HG03432 (cell line): ENCODE measurements around the gene EPX.

Experiments used
- ATAC-seq: cut with Tn5 transposase; IDR thresholded peaks from one replicate; pipeline ENCODE4 v1.9.1; 2021; ENCODE audit warnings: mild to moderate bottlenecking, moderate library complexity; ENCODE audit not compliant: unreplicated experiment

Gene EPX

GRCh38 chr17:58184986-58185761 lies 7.4 kb upstream of the EPX start:
- ATAC-seq = no peak

DNA sequence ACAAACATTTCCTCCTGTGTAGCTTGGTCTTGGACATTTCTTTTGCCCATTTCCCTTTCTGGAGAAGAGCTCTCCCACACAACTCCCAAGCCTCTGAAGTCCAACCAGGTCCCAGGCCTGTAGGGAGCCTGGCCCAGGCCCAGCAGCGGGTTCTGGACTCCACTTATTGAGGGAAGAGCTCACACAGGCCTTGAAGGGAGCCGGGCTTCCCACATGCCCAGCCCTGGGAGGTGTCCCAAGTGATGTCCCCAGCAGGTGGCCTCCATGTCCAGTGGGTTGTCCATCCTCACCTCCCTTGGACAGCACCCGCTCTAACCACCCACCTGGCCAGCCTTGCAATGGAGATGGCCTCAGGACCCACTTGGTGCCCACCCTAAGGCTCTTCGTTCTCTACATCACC lies 5.9 kb upstream of the EPX start:
- ATAC-seq = no peak

DNA sequence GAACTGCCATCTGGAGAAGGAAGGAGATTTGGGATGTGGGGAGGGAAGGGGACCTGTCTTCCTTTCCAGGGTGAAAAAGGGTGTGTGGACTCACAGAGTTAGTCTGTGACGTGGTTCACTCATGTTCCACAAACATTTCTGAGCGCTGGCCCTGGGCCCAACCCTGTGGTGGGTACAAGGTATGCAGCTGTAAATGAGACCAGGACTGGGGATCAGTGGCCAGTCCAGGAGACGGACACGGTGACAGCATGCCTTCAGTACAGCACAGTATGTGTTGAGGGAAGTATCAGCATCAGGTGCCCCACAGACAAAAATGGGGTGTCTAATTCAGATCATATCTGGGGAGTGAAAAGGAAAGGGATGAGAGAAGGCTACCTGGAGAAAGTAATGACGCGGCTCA lies 5.5 kb upstream of the EPX start:
- ATAC-seq = no peak

DNA sequence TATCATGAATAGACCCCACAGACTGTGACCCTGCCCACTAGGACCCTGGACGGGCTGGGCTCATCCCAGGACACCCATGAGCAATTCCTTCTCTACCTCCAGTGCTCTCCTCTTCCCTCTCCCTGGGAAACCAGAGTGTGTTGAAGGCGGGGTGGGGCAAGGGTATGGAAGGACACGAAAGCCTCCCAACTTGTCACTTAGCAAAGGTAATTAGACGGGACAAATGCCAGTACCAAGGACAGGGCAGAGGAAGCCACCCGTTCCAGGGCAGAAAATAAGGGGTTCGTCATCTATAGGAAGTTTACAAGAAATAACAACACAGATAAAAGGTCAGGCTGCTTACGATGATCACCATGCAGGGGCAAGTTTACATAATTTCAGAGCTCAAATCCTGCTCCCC lies 4.9 kb upstream of the EPX start:
- ATAC-seq = no peak

DNA sequence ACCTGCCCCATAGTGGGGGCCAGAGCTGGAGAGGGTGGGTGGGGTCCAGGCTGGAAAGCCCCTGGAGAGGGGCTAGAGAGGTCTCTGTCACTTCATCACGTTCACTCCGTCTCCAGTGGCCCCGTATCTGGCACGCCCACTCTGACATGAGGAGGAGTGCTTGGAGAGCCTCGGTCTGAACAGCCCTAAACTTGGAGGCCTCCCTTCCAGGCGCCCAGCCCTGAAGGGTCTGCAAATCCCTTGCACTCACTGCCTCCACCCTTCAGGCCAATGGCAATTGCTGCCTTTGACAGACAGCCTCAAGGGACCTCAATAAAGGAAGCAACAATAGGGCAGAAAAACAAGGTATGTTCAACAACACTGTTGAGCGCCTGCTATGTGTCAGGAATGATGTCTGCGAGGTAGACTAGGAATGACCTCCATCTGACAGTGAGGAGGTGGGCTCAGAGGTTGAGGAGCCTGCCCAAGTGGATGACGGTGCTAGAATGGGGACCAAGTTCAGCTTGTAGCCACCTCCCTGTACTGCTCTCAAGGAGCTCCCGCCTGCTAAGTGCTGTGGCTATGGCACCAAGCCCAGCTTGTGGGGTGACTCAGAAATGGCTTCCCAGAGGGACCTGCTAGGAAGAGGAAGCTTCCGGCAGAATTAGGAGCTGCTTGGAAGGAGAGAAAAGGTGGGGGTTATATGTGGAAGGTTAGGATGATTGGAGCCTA lies 2.9 kb upstream of the EPX start:
- no peak for ATAC-seq

DNA sequence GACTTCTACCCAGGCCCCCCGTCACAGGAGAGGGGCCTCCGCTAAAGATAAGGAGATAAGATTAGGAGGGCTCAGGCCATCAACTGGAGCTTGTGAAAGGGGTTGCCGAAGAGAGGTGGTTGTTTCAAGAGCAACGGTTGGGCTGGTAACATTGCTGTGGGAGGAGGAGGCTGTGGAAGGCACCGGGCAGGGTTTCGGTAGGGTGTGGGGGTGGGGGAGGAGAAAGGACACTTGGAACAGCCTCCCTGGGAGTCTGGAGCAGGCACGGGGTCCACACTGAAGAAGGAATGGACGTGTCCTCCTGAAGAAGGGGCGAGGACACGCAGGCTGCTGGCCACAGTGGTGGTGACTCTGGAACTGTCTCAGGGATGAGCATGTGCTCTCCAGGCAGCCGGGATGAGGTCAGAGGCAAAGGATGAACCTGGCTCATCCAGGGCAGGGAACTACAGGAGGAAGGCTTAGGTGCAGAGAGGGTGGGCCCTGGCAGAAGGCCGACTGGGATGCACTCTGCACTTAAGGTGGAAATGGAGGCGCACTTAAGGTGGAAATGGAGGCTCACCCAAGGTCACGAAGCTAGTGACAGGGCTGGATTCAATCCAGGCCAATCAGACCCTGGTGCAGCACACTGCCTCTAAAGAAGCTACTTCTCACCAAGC lies 1.2 kb upstream of the EPX start:
- no peak for ATAC-seq

DNA sequence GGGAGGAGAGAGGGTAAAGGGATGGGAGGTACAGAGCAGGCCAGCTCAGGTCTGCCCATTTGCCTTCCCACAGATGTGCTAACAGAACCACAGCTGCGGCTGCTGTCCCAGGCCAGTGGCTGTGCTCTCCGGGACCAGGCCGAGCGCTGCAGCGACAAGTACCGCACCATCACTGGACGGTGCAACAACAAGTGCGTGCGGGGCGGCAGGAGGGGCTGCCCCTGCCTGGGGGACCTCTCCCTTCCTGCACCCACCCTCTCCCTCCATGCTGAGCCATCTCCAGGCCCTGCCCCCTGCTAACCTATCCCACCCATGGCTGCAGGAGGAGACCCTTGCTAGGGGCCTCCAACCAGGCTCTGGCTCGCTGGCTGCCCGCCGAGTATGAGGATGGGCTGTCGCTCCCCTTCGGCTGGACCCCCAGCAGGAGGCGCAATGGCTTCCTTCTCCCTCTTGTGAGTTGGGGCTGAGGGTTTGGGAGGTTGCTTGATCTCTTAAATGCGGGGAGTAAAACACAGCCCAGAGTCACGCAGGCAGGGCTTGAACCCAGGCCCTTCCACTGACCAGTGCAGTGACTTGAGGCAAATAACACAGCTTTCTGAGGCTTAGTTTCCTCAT lies 1.2 kb downstream of the EPX start:
- ATAC-seq = no peak

DNA sequence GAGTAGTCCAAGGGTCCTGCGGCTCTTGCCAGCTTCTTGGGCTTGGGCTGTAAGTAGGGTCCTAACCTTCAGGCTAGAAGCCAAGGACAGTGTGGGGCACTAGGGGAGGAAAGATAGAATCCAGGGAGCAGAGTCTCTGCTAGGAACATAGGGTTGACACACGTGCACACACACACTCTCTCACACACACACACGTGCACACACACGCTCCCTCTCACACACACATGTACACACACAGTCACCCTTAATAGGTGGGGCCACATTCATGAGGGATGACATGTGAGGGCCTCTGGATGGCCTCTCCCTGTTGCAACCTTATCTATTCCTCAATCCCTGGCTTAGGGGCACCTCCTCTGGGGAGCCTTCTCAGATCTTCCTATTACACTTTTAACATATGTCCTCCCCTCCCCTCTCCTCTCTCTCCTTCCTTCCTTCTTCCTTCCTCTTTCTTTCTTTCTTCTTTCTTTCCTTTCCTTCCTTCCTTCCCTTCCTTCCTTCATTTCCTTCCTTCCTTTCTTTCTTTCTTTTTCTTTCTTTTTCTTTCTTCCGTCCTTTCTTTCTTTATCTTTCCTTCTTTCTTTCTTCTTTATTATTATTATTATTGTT lies 3.1 kb downstream of the EPX start:
- ATAC-seq = no peak

DNA sequence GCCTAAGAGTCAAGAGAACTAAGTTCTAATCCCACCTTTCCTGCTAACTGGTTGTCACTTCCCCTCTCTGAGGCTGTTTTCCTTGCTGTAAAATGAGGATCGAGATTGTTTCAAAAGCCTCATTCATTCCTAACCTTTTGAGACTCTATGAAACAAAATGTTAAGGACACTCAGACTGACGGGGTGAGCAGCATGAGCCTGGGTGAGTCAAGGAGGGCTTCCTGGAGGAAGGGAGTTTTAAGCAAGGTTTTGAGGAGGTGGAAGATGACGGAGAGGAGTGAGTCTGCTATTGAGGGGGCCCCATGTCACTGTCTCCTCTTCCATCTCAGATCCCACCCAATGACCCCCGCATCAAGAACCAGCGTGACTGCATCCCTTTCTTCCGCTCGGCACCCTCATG lies 4.1 kb downstream of the EPX start:
- no peak for ATAC-seq

- ATAC-seq = no peak
Measured at GRCh38 chr17:58200024-58200633, 7.6 kb downstream of the EPX start.

DNA sequence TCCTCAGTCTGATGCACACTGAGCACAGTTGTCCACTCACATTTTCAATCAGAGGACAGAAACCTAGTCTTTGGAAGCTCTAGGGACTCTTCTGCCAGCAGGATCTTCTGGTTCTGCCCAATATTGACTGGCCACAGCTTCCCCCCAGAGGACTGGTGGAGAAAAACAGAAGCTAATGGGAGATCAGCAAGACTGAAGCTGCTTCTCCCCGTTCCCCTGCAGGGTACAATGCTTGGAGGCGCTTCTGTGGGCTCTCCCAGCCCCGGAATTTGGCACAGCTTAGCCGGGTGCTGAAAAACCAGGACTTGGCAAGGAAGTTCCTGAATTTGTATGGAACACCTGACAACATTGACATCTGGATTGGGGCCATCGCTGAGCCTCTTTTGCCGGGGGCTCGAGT lies 10.3 kb downstream of the EPX start:
- ATAC-seq = no peak

GRCh38 chr17:58204796-58205195 lies 12.3 kb downstream of the EPX start:
- ATAC-seq = no peak

DNA sequence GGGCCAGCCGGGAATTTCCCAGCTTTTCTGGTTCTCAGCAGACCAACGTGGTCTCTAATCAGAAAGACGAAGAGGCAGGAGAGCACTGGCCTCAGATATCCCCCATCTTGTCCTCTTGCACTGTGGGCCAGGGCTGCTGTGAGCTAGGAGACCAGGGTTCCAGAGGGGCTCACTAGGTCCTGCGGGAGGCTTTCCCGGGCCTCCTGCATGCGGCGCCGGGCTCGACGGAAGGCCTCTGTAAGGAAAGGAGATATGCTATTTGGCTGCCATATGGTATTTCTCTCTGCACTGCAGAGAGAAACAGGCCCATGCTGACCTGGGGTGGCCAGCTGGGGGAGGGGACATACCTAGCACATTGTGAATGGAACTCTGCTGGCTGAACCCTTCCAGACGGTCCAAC lies 13.4 kb downstream of the EPX start:
- no peak for ATAC-seq

- ATAC-seq = no peak
Measured at GRCh38 chr17:58207451-58207850, 14.9 kb downstream of the EPX start.

DNA sequence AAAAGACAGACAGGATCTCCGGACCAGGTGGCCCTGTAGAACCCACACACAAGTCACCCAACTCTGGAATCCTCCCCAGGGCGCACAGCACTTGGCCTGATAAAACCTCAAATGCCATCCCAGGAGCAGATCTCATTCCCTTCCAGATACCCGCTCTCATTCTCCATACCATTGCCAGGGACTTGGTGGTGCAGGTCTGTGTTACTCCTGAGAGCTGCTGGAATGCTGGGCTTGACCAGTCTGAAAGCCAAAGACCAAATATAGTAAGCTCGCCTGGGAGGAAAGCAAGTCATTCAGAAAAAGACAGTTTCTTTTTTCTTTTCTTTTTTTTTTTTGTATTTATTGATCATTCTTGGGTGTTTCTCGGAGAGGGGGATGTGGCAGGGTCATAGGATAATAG lies 15.8 kb downstream of the EPX start:
- ATAC-seq = no peak

- no peak for ATAC-seq
Measured at GRCh38 chr17:58210922-58211321, 18.4 kb downstream of the EPX start.

DNA sequence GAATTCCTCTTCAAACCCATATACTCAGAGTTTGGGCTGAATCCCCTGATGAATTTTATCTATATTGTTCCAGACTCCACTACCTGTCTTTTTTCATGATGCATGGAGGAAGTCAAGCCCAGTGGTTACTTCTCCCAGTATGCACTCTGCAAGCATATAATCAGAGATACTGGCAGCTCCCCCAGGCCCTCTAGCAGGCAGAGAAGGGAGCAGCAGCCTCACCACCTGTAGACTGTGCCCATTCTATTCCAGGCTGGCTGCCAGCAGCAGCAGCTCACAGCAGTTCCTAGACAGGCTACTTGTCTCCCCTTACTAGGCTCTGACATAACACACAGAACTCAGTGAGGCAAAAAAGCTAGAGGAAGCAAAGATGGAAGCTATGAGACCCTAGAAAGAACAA lies 23.2 kb downstream of the EPX start:
- ATAC-seq = no peak

- ATAC-seq = no peak
Measured at GRCh38 chr17:58217766-58218165, 25.2 kb downstream of the EPX start.

DNA sequence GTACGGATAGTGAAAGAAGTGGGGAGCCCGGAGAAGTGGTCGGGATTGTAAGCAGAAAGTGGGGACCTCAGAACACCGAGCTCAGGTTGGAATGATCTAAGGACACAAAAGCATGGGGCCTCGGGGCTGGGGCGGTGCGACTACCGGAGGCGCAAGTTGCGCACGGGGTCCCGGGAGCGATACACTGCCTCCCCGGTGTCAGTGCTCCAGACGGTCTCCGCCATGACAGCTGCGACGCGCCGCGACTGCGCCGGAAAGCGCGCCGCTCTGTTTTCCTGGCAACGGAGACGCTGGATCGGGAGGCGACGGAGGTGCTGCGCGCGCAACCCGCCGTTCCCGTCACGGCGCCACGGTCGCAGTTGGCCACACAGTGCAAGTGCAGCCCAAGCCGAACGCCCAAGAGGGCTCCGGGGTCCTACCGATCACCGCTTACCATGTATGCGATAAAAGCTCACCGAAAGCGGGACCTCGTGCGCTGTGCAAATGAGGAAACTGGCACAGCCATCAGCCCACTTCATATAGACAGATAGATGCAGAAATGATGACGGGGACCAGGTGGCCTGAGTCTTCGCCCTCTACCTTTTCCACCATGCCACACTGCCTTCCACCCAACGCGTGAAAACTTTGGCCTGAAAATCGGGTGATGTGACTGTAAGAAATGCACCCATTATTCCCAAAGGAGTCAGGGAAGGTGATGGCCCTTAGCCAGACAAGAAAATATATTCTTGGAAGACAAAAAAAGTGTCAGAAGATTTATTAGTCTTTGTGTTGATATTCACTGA lies 26.7 kb downstream of the EPX start, which contains the start of gene MKS1:
Gene MKS1, minus strand, starts transcription at position 249 of the 782 bp plus-strand sequence. Its CDS starts 25 bp downstream, at position 224.
- peak; percentile 96 for ATAC-seq

GRCh38 chr17:58219789-58220183 lies 27.3 kb downstream of the EPX start:
- ATAC-seq = no peak
